Measurements from ENCODE around the gene ASXL1.

The ASXL1 gene

DNA sequence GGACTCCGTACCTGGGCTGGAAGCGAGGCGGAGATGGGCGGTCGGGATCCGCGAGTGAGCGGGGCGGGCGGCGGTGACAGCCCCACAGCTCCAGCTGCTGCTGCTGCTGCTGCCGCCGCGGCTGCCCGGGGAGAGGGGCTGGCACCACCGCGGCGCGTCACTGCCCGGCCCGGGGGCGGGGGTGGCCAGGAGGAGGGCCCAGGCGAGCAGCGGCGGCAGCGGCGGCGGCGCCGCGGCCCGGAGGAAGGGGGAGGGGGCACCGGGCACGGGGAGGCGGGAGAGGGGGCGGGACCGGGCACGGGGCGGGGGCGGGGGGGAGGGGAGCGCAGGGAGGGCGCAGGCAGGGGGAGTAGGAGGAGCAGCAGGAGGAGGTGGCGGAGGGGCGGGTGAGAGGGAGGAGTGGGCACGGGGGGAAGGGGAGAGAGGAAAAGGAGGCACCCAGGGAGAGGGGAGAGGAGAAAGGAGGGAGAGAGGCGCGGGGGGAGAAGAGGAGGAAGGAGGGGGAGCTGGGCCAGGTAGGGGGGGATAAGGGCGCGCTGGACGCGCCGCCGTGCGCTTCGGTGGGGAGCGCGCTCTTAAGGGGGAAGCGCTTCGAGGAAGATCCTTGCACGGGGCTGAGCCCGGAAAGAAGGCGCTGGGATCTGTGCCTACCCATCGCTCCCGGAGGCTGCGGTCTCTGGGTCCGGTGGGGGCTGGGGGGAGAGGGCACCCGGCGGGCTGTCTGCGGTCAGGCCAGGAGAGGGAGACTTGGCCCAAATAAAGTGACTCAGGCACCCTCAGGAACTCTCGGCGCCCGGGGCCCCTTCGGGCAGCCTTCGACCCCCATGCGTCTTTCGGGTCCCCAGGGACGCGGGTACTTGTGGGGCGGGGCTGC, 125.5 kb downstream of the ASXL1 start:
- DNase-seq, result peak; percentile 56 to 67

DNA sequence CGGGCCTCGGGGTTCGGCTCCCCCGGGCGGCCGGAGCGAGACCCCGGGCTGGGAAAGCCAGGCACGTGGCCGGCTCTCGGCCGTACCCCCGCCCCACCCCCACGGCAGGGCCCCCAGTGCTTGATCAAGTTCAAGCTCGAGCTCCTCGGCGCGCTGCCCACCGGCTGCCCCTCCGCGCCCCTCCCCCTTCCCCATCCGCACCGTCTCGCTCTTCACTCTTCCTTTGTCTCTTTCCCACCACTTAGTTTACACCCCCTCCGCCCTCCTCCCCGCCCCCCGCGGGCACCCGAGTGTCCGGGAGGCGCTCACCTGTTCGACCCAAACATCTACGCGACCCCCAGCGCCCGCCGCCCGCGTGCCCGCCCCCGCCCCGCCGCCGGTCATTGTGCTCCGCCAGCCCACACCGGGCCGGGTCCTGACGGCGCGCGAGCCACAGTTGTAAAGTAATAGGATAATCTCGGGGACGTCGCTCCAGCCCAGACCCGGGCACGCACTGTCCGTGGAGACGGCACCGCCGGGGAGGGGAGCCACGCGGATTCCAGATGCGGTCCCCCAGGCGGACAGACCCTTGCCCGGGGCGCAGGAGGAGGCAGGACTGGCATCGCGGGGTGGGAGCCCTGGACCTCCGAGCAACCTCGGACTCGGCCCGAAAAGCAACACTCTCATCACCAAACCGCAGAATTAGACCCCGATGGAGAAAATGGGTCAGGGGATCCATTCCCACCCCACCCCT, 126.3 kb downstream of the ASXL1 start:
- peak; percentile 17 to 45 for DNase-seq

DNA sequence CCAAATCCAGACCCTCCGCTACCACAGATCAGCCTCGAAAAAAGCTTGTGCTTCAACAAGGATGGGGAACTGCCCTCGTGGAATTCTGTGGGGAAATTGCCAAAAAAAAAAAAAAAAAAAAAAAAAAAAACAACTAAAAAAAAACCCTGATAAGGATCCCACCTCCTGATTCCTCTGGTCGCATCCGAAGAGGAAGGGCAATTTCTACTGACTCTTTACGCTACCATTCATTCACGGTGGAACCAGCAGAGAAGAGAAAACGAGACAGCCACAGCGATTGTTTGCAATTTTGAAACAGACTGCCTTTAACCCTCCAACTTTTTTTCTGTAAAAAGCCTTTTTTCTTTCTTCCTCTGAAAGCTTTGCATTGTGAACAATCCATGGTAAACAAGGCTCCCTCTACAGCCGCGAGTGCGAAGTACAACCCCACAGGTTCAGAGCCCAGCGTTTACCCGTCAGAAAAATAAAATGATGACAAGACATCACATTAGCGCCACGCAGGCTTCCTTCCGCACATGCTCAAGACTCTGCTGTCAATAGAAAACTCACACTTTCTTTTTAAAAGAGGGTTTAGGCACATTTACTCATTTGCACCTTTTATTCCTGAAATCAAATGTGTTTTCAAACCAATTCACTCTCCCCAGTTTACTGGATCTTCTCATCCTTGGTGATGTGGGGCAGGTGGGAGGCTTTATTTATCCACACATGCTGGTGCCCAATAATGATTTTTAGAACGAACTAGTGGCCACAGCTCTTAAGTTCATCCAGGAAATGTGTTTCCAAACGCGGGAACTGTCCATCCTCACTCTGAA, 127.0 kb downstream of the ASXL1 start:
- peak; percentile 71 to 85 for DNase-seq

DNA sequence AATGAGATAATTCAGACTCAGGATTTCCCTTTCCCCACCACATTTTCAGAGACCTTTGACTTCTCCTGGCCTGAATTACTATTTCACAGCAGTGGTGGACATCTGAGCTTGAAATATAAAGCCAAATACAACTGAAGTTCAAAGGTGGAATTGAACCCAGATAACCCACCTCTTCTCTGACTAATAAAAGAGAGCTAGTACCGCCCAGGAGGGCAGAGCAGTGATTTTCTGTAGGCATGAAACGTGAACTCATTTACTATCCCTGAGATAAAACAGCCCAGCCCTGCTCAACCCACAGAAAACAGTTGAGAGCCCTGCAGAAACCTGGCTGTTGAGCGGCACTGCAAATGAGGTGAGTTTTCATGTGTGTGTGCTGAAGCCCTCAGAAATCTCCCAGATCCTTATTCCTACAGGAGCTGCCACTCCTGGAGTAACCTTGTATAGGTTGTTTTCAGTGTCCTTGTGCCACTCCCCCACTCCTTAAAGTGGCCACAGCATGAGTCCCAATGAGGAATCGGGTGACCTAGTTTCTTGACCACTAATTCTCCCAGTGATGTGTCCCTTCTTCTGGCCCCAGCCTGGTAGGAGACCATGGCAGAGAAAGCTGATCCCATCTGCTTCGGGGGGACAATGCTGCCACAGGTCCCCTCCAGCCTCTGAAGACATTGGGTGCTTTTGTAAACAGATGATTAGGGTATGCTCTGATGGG, 127.8 kb downstream of the ASXL1 start:
- no peak for DNase-seq

DNA sequence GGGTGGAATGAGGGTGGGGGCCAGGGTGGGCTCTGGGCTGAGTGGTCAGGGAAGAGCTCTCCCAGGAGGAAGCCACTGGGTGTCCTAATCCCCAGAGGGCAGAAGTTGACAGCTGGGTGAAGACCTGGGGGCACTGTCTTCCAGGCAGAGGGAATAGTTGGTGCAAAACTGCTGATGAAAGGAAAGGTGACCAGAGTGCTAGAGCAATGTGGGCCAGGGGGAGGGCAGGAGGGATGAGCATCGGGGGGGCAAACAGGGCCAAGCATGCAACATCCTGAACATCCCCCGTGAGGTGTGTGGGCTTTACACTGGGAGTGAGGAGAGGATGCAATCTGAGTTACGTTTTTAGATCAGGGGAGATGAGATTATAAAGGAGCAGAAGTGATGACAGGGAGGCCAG, 129.2 kb downstream of the ASXL1 start:
- no peak for DNase-seq

DNA sequence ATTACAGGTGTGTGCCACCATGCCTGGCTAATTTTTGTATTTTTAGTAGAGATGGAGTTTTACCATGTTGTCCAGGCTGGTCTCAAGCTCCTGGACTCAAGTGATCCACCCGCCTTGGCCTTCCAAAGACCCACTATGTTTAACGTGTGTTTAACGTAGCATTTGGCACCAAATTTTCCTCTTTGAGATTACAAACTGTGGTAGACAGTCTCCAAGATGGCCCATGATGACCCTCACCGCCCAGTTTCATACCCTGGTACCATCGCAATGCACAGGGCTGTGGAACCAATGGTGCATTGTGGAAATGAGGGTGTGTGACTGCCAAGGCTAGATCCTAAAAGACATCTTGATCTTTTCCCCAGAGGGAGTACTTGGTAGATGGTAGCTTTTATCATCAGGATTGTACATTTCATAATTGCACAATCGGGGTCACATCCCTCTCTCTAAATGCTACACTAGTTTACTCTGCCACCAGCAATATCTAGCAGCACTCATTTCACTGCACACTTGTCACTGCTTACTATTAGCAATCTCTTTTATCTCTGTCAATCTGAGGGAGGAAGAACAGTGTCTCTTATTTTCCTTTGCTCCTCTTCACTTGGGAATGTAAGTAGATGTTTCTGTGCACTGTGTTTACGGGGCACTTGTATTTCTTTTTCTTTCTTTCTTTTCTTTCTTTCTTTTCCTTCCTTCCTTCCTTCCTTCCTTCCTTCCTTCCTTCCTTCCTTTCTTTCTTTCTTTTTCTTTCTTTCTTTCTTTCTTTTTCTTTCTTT, 130.1 kb downstream of the ASXL1 start:
- no peak for DNase-seq
